Epithelial cell of proximal tubule (primary cell): Measurements from ENCODE around the gene ANKRD17. TPM values are rescaled to one million over a fixed set of nuclear protein-coding genes. Genes with fewer than 3 reads are reported as not detected.
A peak's percentile ranks its signal among the peaks of the same experiment; 100 is the strongest.
"Not testable (repeated sequence)": the region's sequence is repeated elsewhere in the genome, so short reads cannot be mapped to it uniquely, and the experiment has no call there.

Experiments used
- DNase-seq: peaks from one replicate; pipeline ENCODE4 v3.0.0-alpha.2; 2011; ENCODE audit warnings: low read depth
- H3K4me3 ChIP-seq: 2 replicates; pipeline ENCODE4 v1.5.1; 2011; ENCODE audit warnings: low read depth, mild to moderate bottlenecking, low read length
- CTCF ChIP-seq: conservative IDR thresholded peaks from 2 replicates; pipeline ENCODE4 v1.5.1; 2012; ENCODE audit warnings: low read depth, mild to moderate bottlenecking, low read length
- total RNA-seq: library from RNA; depleted of rRNA; stranded (reverse); fragments of >200 nt; gene quantifications from 2 replicates; pipeline ENCODE4 v1.2.3, GENCODE V29; 2015

The ANKRD17 gene
- total RNA-seq, 1 donor from 2014 or later = 25.4 TPM

GRCh38 chr4:73257234-73257633, 1.4 kb downstream of the ANKRD17 start:
- peak overlapping the region; percentile 84 for H3K4me3 ChIP-seq
- peak; percentile 79 for TF ChIP-seq CTCF
- peak; percentile 64 for DNase-seq

GRCh38 chr4:73255847-73256246, 2.8 kb downstream of the ANKRD17 start:
- not testable (repeated sequence) for DNase-seq
- peak overlapping the region; percentile 84 for H3K4me3 ChIP-seq

GRCh38 chr4:73252001-73252400, 6.6 kb downstream of the ANKRD17 start:
- DNase-seq = no peak
- H3K4me3 ChIP-seq = no peak overlapping the region
- no peak for TF ChIP-seq CTCF

- no peak for TF ChIP-seq CTCF
- no peak for DNase-seq
- H3K4me3 ChIP-seq = no peak overlapping the region
Measured at GRCh38 chr4:73251384-73251783, 7.2 kb downstream of the ANKRD17 start.

GRCh38 chr4:73250642-73251041, 8.0 kb downstream of the ANKRD17 start:
- TF ChIP-seq CTCF = no peak
- no peak for DNase-seq
- H3K4me3 ChIP-seq = no peak overlapping the region

GRCh38 chr4:73248821-73249220, 9.8 kb downstream of the ANKRD17 start:
- DNase-seq = no peak
- no peak for TF ChIP-seq CTCF
- no peak overlapping the region for H3K4me3 ChIP-seq

GRCh38 chr4:73248416-73248815, 10.2 kb downstream of the ANKRD17 start:
- DNase-seq = no peak
- no peak overlapping the region for H3K4me3 ChIP-seq
- no peak for TF ChIP-seq CTCF

GRCh38 chr4:73247100-73247499, 11.5 kb downstream of the ANKRD17 start:
- DNase-seq = no peak
- TF ChIP-seq CTCF = no peak
- no peak overlapping the region for H3K4me3 ChIP-seq
